ENCODE measurements around the gene PACC1.
"Not testable (repeated sequence)": the region's sequence is repeated elsewhere in the genome, so short reads cannot be mapped to it uniquely, and the experiment has no call there.

PACC1 gene

DNA sequence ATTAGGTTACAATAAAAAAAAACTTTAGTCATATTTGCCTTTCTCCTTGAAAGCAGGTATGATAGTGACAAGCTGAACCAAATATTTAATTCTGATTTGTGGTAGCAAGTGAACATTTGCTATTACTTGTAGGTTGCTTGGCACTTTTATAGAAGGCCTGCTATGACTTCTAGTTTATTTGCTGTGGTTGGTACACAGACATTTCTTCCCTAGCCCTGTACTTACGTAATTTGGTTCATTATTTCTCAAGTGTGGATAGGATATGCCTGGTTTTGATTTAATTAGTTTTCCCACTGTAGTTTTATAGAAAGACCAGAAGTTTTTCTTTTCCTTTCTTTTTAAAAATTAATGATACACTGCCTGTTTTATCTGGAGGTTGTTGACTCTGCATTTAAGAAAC is 73.6 kb downstream of the PACC1 start:
- no peak for DNase-seq (ENCODE audit: low read depth)
- no peak overlapping the region for H3K4me3 ChIP-seq (replicated peaks; ENCODE audit: low read depth, low read length)
- TF ChIP-seq, protein P1, sequence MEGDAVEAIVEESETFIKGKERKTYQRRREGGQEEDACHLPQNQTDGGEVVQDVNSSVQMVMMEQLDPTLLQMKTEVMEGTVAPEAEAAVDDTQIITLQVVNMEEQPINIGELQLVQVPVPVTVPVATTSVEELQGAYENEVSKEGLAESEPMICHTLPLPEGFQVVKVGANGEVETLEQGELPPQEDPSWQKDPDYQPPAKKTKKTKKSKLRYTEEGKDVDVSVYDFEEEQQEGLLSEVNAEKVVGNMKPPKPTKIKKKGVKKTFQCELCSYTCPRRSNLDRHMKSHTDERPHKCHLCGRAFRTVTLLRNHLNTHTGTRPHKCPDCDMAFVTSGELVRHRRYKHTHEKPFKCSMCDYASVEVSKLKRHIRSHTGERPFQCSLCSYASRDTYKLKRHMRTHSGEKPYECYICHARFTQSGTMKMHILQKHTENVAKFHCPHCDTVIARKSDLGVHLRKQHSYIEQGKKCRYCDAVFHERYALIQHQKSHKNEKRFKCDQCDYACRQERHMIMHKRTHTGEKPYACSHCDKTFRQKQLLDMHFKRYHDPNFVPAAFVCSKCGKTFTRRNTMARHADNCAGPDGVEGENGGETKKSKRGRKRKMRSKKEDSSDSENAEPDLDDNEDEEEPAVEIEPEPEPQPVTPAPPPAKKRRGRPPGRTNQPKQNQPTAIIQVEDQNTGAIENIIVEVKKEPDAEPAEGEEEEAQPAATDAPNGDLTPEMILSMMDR (IDR thresholded peaks at IDR 0.05; ENCODE audit: low read length, missing control alignments), result no peak

DNA sequence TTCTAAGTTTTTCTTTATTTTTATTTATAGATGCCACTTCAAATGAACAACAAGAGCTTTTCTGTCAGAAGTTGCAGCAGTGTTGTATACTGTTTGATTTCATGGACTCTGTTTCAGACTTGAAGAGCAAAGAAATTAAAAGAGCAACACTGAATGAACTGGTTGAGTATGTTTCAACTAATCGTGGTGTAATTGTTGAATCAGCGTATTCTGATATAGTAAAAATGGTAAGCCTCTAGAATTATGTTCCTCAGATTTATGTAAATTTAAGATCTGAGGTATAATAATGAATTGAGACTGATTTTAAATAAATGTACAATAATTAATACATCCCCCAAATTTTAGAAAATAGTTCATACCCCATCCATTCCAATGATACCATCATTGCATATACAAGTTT is 85.6 kb downstream of the PACC1 start:
- DNase-seq (ENCODE audit: low read depth), result no peak
- no peak overlapping the region for H3K4me3 ChIP-seq (replicated peaks; ENCODE audit: low read depth, low read length)
- TF ChIP-seq, protein P1 (IDR thresholded peaks at IDR 0.05; ENCODE audit: low read length, missing control alignments), result no peak

DNA sequence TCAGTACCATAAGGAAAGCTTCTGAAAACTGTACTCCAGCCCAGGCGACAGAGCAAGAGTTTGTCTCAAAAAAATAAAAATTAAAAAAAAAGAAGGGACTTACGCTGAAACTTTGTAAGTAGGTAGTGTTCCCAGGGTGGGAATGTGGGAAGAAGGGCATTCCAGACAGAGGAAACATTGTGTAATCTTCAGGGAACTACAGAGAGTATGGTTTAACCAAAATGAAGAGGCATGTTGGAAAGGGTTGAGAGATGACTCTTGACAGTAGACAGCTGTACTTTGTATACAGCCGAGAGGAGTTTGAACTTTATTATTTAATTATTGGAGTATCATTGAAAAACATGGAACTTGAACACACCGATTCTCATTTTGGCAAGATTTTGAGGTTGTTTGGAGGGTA is 86.4 kb downstream of the PACC1 start:
- TF ChIP-seq, protein P1 (IDR thresholded peaks at IDR 0.05; ENCODE audit: low read length, missing control alignments), result no peak
- no peak overlapping the region for H3K4me3 ChIP-seq (replicated peaks; ENCODE audit: low read depth, low read length)
- peak; percentile 41 for DNase-seq (ENCODE audit: low read depth)

DNA sequence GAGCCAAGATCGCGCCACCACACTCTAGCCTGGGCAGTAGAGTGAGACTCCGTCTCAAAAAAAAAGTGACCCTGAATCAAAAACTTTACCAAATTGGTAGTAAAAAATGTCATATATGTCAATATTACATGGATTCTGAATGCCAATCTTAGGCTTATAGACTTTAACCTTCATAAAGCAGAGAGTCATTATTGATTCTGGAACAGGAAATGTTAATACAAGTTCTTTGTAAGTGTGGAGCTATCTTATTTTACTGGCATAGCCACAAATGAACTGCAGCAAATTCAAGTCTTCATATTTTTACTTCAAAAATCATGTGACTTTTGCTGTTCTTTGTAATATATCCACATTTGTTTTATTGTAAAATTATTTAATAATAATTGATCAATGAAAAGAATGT is 88.1 kb downstream of the PACC1 start:
- TF ChIP-seq, protein P1 (IDR thresholded peaks at IDR 0.05; ENCODE audit: low read length, missing control alignments), result no peak
- DNase-seq (ENCODE audit: low read depth), result no peak
- H3K4me3 ChIP-seq (replicated peaks; ENCODE audit: low read depth, low read length), result no peak overlapping the region

DNA sequence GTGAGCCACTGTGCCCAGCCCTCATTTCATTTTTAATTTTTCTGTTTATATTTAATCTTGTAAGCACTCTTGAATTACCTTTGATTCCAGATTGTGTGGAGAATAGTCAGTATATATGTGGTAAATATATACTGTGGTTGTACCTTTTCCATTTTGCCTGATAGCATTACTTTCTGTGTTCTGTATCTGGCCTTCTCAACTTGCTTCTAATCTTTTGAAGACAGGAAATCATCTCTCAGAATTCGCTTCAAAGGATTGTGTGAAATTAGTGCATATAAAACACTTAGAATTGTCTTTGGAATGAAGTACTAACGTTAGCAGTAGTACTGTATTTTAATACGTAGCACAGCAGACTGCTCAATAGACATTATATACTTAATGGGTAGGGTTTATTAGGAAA is 91.6 kb downstream of the PACC1 start:
- TF ChIP-seq, protein P1 (IDR thresholded peaks at IDR 0.05; ENCODE audit: low read length, missing control alignments), result no peak
- no peak for DNase-seq (ENCODE audit: low read depth)
- H3K4me3 ChIP-seq (replicated peaks; ENCODE audit: low read depth, low read length), result no peak overlapping the region

DNA sequence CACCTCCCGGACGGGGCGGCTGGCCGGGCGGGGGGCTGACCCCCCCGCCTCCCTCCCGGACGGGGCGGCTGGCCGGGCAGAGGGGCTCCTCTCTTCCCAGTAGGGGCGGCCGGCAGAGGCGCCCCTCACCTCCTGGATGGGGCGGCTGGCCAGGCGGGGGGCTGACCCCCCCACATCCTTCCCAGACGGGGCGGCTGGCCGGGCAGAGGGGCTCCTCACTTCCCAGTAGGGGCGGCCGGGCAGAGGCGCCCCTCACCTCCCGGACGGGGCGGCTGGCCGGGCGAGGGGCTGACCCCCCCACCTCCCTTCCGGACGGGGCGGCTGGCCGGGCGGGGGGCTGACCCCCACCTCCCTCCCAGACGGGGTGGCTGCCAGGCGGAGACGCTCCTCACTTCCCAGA is 93.7 kb downstream of the PACC1 start:
- not testable (repeated sequence) for H3K4me3 ChIP-seq (replicated peaks; ENCODE audit: low read depth, low read length); DNase-seq (ENCODE audit: low read depth)

DNA sequence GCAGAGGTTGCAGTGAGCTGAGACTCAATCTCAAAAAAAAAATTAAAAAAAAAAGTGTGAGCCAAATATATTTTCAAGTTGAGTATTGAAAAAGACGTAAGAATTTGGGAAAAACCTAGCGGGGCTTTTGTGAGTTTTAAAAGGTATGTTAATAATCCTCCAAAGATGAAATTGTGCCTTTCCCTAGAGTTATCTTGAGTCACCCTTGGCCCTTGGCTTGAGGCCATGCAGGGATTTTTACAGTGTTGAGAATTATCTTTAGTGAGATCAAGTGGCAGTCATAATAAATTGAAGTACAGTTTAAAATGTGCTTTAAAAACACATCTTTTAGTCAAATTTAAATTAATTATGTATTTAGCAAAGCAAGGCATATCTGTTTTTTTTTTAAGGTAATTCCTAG is 96.8 kb downstream of the PACC1 start:
- TF ChIP-seq, protein P1 (IDR thresholded peaks at IDR 0.05; ENCODE audit: low read length, missing control alignments), result no peak
- DNase-seq (ENCODE audit: low read depth), result no peak
- no peak overlapping the region for H3K4me3 ChIP-seq (replicated peaks; ENCODE audit: low read depth, low read length)

DNA sequence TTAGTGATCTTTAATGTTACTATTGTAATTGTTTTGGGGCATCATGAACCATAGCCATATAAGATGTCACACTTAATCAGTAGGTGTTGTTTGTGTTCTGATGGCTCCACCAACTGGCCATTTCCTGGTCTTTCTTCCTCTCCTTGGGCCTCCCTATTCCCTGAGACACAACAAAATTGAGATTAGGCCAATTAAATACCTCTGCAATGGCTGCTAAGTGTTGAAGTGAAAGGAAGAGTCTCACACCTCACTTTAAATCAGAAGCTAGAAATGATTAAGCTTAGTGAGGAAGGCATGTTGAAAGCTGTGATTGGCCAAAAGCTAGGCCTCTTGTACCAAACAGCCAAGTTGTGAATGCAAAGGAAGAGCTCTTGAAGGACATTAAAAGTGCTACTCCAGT is 98.8 kb downstream of the PACC1 start:
- TF ChIP-seq, protein P1 (IDR thresholded peaks at IDR 0.05; ENCODE audit: low read length, missing control alignments), result peak; percentile 23
- DNase-seq (ENCODE audit: low read depth), result peak; percentile 46
- no peak overlapping the region for H3K4me3 ChIP-seq (replicated peaks; ENCODE audit: low read depth, low read length)
